Activated CD4-positive, alpha-beta T cell treated with anti-CD3 and anti-CD28 coated beads for 24 hours (primary cell): ENCODE data around the gene PARP15.
A peak's percentile ranks its signal among the peaks of the same experiment; 100 is the strongest.
"Not testable (repeated sequence)": the region's sequence is repeated elsewhere in the genome, so short reads cannot be mapped to it uniquely, and the experiment has no call there.

Experiments
- DNase-seq, 2 donors: peaks; one replicate each; pipeline ENCODE4 v3.0.0-alpha.2; 2020; ENCODE audit warnings: low read depth in 2 of 2

PARP15 gene

GRCh38 chr3:122577409-122578031, at the start of gene PARP15:
Gene PARP15, plus strand, starts transcription at chr3:122577650. Its CDS starts 18 bp downstream, at chr3:122577668.
- DNase-seq: no peak

DNA sequence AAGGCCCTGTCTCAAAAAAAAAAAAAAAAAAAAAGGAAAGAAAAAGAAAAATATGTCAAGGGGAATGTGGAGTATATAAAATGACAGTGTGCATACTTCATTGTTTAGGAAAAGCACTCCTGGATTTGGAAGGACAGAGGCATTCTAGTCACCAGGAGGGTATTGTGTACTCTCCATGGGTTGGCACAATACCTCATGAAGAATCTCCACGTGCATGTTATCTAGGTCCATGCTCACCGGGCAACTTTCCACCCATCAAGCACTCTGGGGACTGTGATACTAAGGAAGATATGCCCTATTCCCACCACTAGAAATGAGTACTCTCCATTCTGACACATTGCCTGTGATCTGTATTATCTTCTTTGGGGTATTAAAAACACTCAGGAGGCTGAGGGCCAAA, 47.3 kb upstream of the PARP15 start:
- DNase-seq: no peak

DNA sequence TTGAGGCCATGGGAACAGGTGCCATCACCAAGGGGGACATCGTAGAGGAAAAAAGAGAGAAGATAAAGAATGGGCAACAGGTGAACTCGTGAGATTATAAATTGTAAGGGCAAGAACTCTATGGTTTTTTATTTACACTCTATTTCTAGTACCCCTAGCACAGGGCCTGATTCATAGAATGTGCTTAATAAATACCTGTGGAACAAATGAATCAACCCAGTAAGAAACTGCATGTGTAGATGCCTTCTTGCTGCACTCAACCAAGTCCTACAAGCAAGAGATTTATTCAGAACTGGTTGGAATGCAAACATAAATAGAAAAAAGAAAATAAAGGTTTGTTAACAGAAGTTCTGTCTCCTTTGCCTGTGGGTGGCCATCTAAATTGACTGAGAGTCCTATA, 44.0 kb upstream of the PARP15 start:
- DNase-seq: no peak

DNA sequence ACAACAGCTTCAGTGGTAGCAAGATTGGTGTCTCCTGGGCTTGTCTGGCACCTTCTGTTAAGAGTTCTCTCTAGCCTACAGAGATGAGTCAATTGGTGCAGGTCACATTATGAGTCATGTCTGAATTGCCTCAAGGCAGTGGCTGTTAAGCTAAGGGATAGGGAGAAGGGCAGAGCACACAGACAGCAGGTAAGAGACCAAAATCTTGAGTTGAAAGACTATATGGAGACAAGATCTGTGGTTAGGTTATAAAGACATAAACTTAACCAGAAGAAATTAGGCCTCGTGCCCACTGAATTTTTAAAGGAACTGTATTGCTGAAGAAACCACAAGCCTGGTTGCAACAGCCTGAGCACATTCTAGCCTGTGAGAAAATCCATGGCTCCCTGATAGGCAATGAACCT, 43.5 kb upstream of the PARP15 start:
- peak in 1 of 2 donors; percentile 27 for DNase-seq

DNA sequence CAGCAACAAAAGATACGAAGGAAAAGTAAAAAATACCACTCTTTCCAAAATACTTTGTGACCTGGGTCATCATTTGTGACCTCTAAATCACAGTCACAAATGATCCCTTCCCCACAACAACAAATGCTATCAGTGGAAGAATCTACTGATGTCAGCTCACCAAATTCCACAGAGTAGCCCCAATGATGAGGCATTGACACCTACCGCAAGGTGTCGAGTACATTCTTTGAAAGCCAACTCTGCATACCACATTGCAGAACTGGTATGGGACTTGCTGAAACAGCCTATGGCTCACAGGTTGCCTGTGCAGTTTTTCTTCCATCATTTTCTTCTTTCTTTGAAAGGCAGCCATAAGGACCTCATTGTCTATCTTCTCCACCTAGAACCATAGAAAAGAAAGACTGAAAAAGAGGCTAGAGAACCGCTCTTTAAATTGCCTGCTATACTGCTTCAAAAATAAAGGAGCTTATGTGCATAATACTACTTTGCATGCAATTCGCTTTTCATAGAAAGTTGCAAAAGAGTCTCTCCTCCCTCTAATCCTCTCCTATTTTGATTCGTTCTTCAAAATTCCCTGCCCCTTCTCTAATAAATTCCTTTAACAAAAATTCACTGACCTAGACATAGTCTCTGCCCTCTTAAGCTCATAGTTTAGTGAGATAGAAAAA, 41.4 kb upstream of the PARP15 start:
- DNase-seq: no peak

- DNase-seq: no peak
These were observed 40.8 kb upstream of the PARP15 start for GRCh38 chr3:122536632-122537001.

DNA sequence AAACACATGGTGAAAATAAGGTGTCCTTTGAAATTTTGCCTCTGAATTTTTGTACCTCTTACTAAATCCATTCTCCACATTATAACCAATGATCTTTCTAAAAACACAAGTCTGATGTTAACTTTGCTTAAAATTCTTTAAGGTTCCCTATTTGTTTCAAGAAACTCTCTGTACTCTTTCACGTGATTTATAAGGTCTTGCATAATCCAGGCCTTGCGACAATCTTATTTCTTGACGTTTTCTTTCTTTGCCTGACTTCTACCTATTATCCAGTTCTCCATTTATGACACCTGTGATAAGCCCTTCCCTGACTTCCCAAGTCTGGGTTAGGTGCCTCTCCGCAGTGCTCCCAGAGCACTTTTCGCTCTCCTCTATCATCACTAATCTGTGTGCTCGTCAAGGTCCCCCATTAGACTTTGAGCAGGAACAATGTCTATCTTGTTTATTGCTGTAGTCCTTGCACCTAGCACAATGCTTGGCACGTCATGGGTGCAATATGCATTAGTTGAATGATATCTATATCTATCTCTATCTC, 38.4 kb upstream of the PARP15 start:
- DNase-seq: no peak

GRCh38 chr3:122546151-122546550, 31.3 kb upstream of the PARP15 start:
- DNase-seq: no peak

DNA sequence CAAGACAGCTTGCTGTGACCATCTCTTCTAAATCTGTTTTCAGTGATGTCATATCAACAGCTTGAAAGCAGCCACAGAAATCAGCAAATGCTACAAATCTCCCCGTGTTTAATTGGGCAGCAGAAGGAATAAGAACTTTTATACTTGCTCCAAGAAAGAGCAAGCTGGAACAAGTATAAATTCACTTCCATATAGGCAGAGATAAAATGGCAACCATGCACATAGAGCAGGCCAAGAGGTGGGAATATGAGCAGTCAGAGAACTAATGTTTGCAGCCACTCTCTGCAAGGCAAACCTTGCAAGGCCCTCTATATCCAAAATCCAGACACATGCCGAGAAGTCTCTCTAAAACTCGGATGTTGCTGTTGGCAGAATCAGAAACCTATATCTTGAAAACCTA, 29.4 kb upstream of the PARP15 start:
- DNase-seq: no peak

- no peak for DNase-seq
These were observed 28.8 kb upstream of the PARP15 start for GRCh38 chr3:122548619-122549018.

DNA sequence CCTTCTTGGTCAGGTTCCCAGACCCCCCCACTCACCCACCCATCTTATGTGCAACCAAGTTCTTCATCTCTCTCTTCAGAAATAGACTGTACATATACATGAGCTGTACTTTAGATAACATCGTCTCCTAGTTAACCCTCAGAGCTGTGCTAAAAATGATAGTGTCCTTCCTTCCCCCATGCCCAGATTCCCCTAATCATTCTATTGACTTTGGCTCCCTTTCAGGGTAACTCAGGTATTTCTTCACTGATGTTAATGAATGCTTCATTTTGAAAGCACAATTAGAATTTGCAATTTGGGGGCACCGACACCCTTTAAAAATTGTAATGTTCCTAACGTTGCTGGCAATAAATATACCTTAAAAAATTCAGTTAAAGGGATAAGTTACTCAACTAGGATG, 24.3 kb upstream of the PARP15 start:
- DNase-seq: no peak

- DNase-seq: no peak
These were observed 22.0 kb upstream of the PARP15 start for GRCh38 chr3:122555275-122556071.

GRCh38 chr3:122557356-122557755, 20.1 kb upstream of the PARP15 start:
- no peak for DNase-seq

GRCh38 chr3:122558605-122559004, 18.8 kb upstream of the PARP15 start:
- no peak for DNase-seq

GRCh38 chr3:122559906-122560305, 17.5 kb upstream of the PARP15 start:
- no peak for DNase-seq

DNA sequence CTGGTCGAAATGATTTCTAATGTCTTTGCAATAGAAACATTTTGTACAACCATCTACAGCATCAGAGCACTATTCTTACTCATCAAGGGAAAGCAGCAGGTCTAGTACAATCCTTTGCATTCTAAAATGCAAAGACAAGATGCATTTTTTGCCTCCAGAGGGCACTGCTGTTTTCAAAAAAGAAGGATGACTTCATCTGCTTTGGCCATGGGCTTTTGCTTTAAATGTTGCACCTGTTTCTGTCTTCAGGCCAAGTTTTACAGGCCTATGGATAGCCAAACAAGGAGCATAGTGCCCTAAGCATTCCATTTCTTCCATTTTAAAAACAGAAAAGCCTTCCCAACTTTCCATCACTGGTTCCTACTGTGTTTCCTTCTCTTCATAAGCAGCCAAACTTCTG, 16.8 kb upstream of the PARP15 start:
- peak in 1 of 2 donors; percentile 55 for DNase-seq

DNA sequence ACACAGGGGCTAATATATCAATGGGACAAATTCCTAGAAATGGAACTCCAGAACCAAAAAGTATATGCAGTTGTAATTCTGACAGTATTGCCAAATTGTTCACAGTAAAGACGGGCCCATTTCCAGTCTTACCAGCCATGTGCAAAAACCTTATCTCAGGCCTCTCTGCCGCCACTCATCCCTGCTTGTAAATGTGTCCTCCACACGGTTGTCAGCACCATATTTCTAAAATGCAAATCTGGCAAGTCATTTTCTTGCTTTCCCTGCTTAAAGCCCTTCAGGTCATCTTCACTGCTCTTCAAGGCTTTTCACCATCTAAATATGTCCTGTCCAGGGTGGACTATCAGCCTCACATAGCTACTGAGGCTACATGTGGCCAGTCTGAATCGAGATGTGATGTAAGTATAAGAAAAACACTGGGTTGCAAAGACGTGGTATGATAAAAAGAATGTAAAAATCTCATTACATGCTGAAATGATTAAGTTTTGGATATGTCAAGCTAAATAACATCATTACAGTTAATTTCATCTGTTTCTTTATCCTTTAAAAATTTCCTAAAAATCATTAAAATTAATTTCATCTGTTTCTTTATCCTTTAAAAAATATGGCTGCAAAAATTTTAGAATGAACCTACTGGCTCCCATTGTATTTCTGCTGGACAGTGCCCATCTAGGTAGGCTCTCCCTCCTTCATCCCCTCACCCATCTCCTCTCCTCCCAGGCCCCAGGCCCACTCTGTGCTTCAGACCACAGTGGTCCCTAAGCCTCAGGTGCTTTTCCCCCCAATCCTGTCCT, 14.3 kb upstream of the PARP15 start:
- DNase-seq: no peak

DNA sequence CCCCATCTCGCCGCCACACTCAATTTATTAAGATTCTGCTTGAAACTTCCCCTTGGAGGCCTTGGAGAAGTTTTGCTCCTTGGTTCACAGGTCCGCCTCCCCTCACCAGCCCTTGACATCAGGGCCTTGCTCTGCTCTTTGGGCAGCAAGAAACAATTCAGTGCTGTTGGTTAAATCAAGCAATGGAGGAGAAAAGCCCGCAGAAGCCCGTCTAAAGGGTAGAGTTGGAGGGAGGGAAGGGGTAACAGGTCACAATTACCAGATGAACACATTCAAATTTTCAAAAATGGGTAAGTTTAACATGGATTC, 13.8 kb upstream of the PARP15 start:
- DNase-seq: no peak

DNA sequence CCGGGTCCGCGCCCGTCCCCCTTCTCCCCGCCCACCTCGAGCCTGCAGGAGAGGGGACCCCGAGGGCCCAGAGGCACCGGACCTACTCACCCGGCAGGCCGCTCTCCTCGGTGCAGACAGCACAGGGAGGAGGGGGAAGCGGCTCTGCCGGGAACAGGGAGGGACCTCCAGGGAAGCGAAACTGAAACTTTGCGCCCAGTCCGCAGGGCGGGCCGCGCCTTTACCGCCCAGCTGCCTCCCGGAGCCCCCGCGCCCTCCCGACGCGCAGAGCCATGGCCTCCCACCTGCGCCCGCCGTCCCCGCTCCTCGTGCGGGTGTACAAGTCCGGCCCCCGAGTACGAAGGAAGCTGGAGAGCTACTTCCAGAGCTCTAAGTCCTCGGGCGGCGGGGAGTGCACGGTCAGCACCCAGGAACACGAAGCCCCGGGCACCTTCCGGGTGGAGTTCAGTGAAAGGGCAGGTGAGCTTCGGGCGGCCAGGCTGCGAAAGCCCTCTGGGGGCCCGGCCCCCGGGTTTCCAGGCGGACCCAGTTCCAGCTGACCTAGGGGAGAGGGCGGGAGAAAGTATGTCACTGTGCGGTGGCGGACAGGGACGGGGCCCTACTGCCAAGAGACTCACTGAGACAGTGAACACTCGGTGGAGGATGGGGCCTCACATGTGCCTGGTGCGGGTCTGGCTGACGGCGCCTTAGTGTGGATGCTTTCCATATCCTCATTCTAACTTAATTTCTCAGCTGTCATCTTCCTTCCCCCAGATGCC, 13.1 kb upstream of the PARP15 start, which contains the start of the genes DTX3L and PARP9:
Gene DTX3L (plus strand): TSS at position 184 of the 758 bp plus-strand sequence. CDS start 89 bp downstream, at position 273.
Gene PARP9 (minus strand): TSS at position 146 of the 758 bp plus-strand sequence. CDS start 4,680 bp downstream, outside the sequence.
- DNase-seq: peak; percentile 49 to 57

GRCh38 chr3:122568131-122568530, 9.3 kb upstream of the PARP15 start:
- DNase-seq: not testable (repeated sequence)

DNA sequence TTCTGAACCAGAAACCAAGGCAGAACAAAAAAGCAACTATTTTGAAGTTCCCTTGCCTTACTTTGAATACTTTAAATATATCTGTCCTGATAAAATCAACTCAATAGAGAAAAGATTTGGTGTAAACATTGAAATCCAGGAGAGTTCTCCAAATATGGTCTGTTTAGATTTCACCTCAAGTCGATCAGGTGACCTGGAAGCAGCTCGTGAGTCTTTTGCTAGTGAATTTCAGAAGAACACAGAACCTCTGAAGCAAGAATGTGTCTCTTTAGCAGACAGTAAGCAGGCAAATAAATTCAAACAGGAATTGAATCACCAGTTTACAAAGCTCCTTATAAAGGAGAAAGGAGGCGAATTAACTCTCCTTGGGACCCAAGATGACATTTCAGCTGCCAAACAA, 8.7 kb upstream of the PARP15 start:
- DNase-seq: no peak
